Right lobe of liver (tissue), 6 donors: ENCODE results near the gene SRPK3. TPM values are rescaled to one million over a fixed set of nuclear protein-coding genes. Genes with fewer than 3 reads are reported as not detected.

Experiments
- ATAC-seq, 4 donors: fragments of 200-7000 bp; cut with Tn5 transposase; one replicate each; pipeline ENCODE4 v1.9.1; 2020; ENCODE audit warnings: mild to moderate bottlenecking in 4 of 4, moderate library complexity in 4 of 4
- DNase-seq, 3 donors: peaks; one replicate each; pipeline ENCODE4 v3.0.0-alpha.2; 2020
- H3K27ac ChIP-seq, 3 donors: fragments of 200-600 bp; one replicate each; pipeline ENCODE4 v1.8.0; 2022
- H3K27me3 ChIP-seq, 2 donors: fragments of 200-600 bp; one replicate each; pipeline ENCODE4 v1.8.0; 2022
- H3K36me3 ChIP-seq, 4 donors: fragments of 200-600 bp; sonication (generic) in 1 of 4; one replicate each; pipeline versions ENCODE4 v1.5.1 to v1.8.0; 2017 to 2022; ENCODE audit warnings: control low read depth in 1 of 4
- H3K4me1 ChIP-seq, 4 donors: fragments of 200-600 bp; sonication (generic) in 1 of 4; one replicate each; pipeline versions ENCODE4 v1.5.1 to v1.8.0; 2017 to 2022; ENCODE audit warnings: control low read depth in 1 of 4
- H3K4me3 ChIP-seq, 3 donors: fragments of 200-600 bp; one replicate each; pipeline ENCODE4 v1.8.0; 2022
- H3K9me3 ChIP-seq, 4 donors: fragments of 200-600 bp; sonication (generic) in 1 of 4; one replicate each; pipeline versions ENCODE4 v1.5.1 to v1.8.0; 2017 to 2022; ENCODE audit warnings: control low read depth in 1 of 4
- POLR2A ChIP-seq: fragments of 450-650 bp; IDR thresholded peaks from one replicate; pipeline ENCODE4 v1.6.1; 2017; ENCODE audit warnings: antibody characterized with exemption, mild to moderate bottlenecking
- WGBS: methylation state at CpG from one replicate; pipeline ENCODE4 v1.1.6; 2018; ENCODE audit warnings: low coverage, low lambda C conversion rate; ENCODE audit not compliant: insufficient coverage; ENCODE audit errors: missing lambda C conversion rate; 5-methylcytosine and 5-hydroxymethylcytosine counted together
- intact Hi-C, 2 donors: fragments of 100-400 bp; cut with DNase I; formaldehyde crosslinking; loops; one replicate each; pipeline versions ENCODE4 v1.11.2 to v1.14.1; 2022
- total RNA-seq, 6 experiments: library from RNA; depleted of rRNA in 2 of 6; stranded (reverse); fragments of >200 nt in 2 of 6; fragmentation: NEBNext Ultra II Directional in 3 of 6; extraction: Animal tissue kit (Norgen Biotek cat#: 25700) in 3 of 6; gene quantifications; one replicate each; pipeline versions ENCODE4 v1.1.0 to v1.2.4, GENCODE V29; 2016 to 2023
- TF ChIP-seq, protein P1 (sequence below), 4 donors: fragments of 200-600 bp in 3 of 4; fragments of 450-650 bp in 1 of 4; IDR thresholded peaks; one replicate each; pipeline versions ENCODE4 v1.5.1 to v1.8.0; 2016 to 2022; ENCODE audit warnings: antibody characterized with exemption in 4 of 4, mild to moderate bottlenecking in 2 of 4
- donor health status: DM: no; HTN: yes; CAD: no.
- donor health status: DM: no; HTN: no; CAD: no.
- donor health status: DM: no; HTN: no; CAD: no.
- donor health status: DM: no; HTN: yes; CAD: no.
- donor health status: DM: no; HTN: yes; CAD: no.

Gene SRPK3
- total RNA-seq, 6 experiments from 2014 or later = not detected

DNA sequence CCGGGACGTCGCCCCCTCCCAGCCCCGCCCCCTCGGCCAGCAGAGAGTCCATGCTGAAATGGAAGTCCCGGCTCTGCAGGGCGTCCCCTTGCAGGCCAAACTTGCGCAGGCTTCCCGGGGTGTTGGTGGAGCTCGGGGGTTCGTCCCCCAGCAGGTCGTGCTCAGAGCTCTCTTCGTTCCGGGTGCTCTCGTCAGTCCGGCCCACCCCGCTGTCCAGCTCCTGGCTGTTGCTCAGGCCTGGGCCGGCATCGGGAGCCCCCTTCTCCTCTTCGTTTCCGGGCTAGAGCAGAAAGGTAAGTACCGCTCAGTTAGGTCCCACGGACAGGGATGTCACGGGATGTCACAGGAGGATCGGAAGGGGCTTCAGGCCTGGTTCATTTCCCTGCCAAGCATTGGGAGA lies 23.8 kb downstream of the SRPK3 start:
- ATAC-seq (no peak), DNase-seq (no peak)
- no peak for TF ChIP-seq POLR2A
- TF ChIP-seq, protein P1, sequence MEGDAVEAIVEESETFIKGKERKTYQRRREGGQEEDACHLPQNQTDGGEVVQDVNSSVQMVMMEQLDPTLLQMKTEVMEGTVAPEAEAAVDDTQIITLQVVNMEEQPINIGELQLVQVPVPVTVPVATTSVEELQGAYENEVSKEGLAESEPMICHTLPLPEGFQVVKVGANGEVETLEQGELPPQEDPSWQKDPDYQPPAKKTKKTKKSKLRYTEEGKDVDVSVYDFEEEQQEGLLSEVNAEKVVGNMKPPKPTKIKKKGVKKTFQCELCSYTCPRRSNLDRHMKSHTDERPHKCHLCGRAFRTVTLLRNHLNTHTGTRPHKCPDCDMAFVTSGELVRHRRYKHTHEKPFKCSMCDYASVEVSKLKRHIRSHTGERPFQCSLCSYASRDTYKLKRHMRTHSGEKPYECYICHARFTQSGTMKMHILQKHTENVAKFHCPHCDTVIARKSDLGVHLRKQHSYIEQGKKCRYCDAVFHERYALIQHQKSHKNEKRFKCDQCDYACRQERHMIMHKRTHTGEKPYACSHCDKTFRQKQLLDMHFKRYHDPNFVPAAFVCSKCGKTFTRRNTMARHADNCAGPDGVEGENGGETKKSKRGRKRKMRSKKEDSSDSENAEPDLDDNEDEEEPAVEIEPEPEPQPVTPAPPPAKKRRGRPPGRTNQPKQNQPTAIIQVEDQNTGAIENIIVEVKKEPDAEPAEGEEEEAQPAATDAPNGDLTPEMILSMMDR (IDR thresholded peaks at IDR 0.05) = no peak
- intact Hi-C loops = no loop called here
- Histone ChIP-seq H3K36me3 (no peaks in the 10 kb centered on the region), H3K4me1 (no peaks in the 10 kb centered on the region), H3K27me3 (no peaks in the 10 kb centered on the region), H3K4me3 (no peak overlapping the region), H3K27ac (no peak overlapping the region), H3K9me3 (no peaks in the 10 kb centered on the region)
- 87% methylated on average over 3 of the region's 25 CpGs for WGBS

DNA sequence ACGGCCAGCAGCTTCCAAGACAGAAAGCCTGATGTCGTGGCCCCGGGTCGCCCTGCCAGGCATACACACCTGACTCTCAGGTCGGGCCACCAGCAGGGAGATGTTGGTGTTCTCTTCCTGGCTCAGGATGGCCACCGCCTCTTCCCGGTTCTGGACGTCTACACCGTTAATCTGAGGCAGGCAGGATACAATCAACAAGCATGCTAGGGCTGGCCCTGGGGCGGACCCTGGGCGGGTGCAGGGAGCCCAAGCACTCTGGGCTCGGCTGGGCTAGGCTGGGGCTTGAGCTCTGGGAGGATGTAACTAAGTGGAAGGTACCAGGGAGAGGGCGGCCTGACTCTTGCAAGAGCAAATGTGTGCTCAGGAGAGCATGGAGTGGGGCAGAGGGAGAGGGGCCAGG lies 24.6 kb downstream of the SRPK3 start:
- H3K36me3 ChIP-seq = no peaks in the 10 kb centered on the region
- WGBS = 52% methylated on average over 4 of the region's 13 CpGs
- DNase-seq (no peak), ATAC-seq (no peak)
- intact Hi-C loops = no loop called here
- no peak overlapping the region for H3K27ac ChIP-seq
- no peaks in the 10 kb centered on the region for H3K9me3 ChIP-seq
- no peaks in the 10 kb centered on the region for H3K4me1 ChIP-seq
- no peak overlapping the region for H3K4me3 ChIP-seq
- no peaks in the 10 kb centered on the region for H3K27me3 ChIP-seq
- no peak for TF ChIP-seq POLR2A
- TF ChIP-seq, protein P1 (IDR thresholded peaks at IDR 0.05) = no peak

DNA sequence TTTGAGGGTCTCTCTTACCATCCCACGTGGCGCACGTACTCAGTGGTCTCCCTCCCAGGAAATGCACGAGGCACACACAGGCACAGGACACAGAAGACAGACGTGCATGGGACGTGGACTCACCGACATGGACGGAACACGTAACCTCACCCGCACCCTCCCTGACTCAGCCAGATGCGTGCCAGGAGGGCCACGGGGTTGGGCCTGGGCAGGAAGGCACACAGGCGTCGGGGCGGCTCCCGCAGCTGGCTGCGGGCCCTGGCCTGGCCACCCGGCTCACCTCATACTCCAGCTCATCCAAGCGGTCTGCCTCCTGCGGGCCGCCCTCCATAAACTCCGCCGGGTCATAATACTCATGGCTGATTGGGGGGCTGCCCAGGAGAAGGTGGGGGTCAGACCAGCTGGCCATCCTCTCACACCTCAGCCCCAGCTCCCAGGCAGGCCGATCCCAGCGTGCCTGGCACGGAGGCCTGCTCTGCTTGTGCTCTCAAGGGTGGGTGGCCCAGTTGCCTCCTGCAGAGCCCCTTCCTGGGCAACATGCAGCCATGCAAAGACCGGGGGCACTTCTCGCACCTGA lies 26.2 kb downstream of the SRPK3 start:
- no peak overlapping the region for H3K4me3 ChIP-seq
- H3K9me3 ChIP-seq = no peaks in the 10 kb centered on the region
- H3K4me1 ChIP-seq = no peaks in the 10 kb centered on the region
- no peaks in the 10 kb centered on the region for H3K27me3 ChIP-seq
- ATAC-seq = no peak
- intact Hi-C loops = no loop called here
- no peaks in the 10 kb centered on the region for H3K36me3 ChIP-seq
- 100% methylated on average over 1 of the region's 28 CpGs for WGBS
- no peak for DNase-seq
- TF ChIP-seq POLR2A = no peak
- TF ChIP-seq, protein P1 (IDR thresholded peaks at IDR 0.05) = no peak
- no peak overlapping the region for H3K27ac ChIP-seq

DNA sequence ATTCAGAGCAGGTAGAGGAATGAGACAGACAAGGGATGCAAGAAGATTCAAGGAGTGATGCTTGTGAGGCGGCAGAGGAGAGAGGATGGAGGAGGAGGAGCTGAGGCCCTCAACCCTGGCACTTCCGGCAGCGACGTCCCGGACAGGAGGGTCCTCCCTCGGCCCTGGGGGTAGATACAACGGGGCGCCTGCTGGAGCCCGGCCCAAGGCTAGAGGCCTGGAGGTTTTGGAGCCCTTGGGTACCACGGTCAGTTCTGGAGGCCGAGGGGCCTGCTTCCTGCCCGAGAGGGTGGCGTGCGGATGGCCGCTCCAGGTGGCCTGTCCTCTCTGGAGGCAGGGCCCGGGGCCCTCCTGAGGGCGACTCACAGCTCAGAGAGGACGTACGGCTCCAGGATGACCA lies 27.1 kb downstream of the SRPK3 start:
- intact Hi-C loops = no loop called here
- no peak overlapping the region for H3K4me3 ChIP-seq
- no peaks in the 10 kb centered on the region for H3K9me3 ChIP-seq
- H3K36me3 ChIP-seq = no peaks in the 10 kb centered on the region
- DNase-seq (no peak), ATAC-seq (no peak)
- H3K4me1 ChIP-seq = no peaks in the 10 kb centered on the region
- H3K27ac ChIP-seq = no peak overlapping the region
- TF ChIP-seq POLR2A = no peak
- TF ChIP-seq, protein P1 (IDR thresholded peaks at IDR 0.05) = no peak
- 92% methylated on average over 2 of the region's 19 CpGs for WGBS
- H3K27me3 ChIP-seq = no peaks in the 10 kb centered on the region

DNA sequence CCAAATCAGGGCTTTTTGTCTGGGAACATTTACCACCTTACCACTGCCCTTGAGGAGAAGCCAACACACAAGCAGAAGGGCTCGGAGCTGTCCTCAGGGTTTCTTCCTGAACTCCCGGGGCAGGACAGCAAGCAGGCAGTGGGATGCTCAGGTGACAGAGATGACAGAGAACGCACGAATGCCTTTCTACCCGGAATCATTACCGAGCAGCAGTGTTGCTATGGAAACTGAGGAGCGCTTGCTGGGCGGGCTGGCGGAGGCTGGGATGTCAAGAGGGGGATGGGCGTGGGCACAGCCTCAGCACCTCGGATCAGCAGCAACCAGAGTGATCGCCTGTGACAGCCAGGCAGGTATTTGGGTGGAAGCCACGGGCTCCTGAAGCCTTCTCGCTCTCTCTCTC lies 31.4 kb downstream of the SRPK3 start:
- DNase-seq = no peak

More for the DNA sequence above, 31.4 kb downstream of the SRPK3 start:
- intact Hi-C loops = no loop called here
- Histone ChIP-seq H3K4me1 (no peaks in the 10 kb centered on the region), H3K36me3 (no peaks in the 10 kb centered on the region), H3K9me3 (no peaks in the 10 kb centered on the region), H3K27ac (no peak overlapping the region), H3K27me3 (no peaks in the 10 kb centered on the region), H3K4me3 (no peak overlapping the region)
- ATAC-seq = no peak
- no peak for TF ChIP-seq POLR2A
- TF ChIP-seq, protein P1 (IDR thresholded peaks at IDR 0.05) = no peak
- 62% methylated on average over 13 of the region's 14 CpGs for WGBS
